Testis (tissue), 3 donors: ENCODE measurements around the gene IL1RAPL2. TPM values are rescaled to one million over a fixed set of nuclear protein-coding genes. Genes with fewer than 3 reads are reported as not detected.

Experiments
- DNase-seq: peaks from one replicate; pipeline ENCODE4 v3.0.0-alpha.2; 2019
- H3K27ac ChIP-seq, 2 donors: fragments of 200-600 bp; sonication (generic); one replicate each; pipeline ENCODE4 v1.5.1; 2019
- H3K27me3 ChIP-seq: fragments of 200-600 bp; sonication (generic); one replicate; pipeline ENCODE4 v1.5.1; 2019
- H3K36me3 ChIP-seq: fragments of 200-600 bp; sonication (generic); one replicate; pipeline ENCODE4 v1.5.1; 2017; ENCODE audit warnings: low read depth; ENCODE audit errors: missing control alignments
- H3K4me1 ChIP-seq: fragments of 200-600 bp; sonication (generic); one replicate; pipeline ENCODE4 v1.5.1; 2019
- H3K4me3 ChIP-seq, 2 donors: fragments of 200-600 bp; sonication (generic); one replicate each; pipeline ENCODE4 v1.5.1; 2017 to 2019
- H3K9me3 ChIP-seq: fragments of 200-600 bp; sonication (generic); one replicate; pipeline ENCODE4 v1.5.1; 2017
- CTCF ChIP-seq, 3 experiments: fragments of 450-650 bp in 2 of 3; fragments of 200-600 bp in 1 of 3; sonication (generic) in 1 of 3; IDR thresholded peaks; one replicate each; pipeline ENCODE4 v1.5.1; 2016 to 2019; ENCODE audit warnings: antibody characterized with exemption in 3 of 3, mild to moderate bottlenecking in 2 of 3, moderate library complexity in 1 of 3
- POLR2A ChIP-seq: fragments of 450-650 bp; IDR thresholded peaks from one replicate; pipeline ENCODE4 v1.6.1; 2017; ENCODE audit warnings: antibody characterized with exemption, mild to moderate bottlenecking, moderate library complexity
- WGBS, 2 donors: methylation state at CpG; one replicate each; pipeline ENCODE4 v1.1.5; 2018; 5-methylcytosine and 5-hydroxymethylcytosine counted together
- intact Hi-C: fragments of 100-400 bp; cut with DNase I; formaldehyde crosslinking; loops from one replicate; pipeline ENCODE4 v1.15.1; 2023; ENCODE audit warnings: low total_unique reads
- polyA plus RNA-seq: library from polyadenylated mRNA; stranded (reverse); fragments of 350-450 nt; fragmentation: Illumina TruSeq; extraction: RNeasy Lipid Tissue Mini Kit (QIAGEN cat#74804); gene quantifications from one replicate; pipeline ENCODE4 v1.2.3, GENCODE V29; 2014; ENCODE audit warnings: low read depth, low replicate concordance; ENCODE audit not compliant: insufficient read depth
- total RNA-seq, 2 donors: library from RNA; depleted of rRNA; stranded (reverse); fragments of >200 nt; gene quantifications; one replicate each; pipeline ENCODE4 v1.2.3, GENCODE V29; 2016

The IL1RAPL2 gene
- total and polyA plus RNA-seq, 3 donors from 2014 or later: 0.47 to 1.3 (median 1.2) TPM

- TF ChIP-seq POLR2A: no peak
- no peak for TF ChIP-seq CTCF (IDR thresholded peaks at IDR 0.05)
- no peak for DNase-seq
- H3K27ac ChIP-seq: no peak overlapping the region
- no peaks in the 10 kb centered on the region for H3K36me3 ChIP-seq
- intact Hi-C loops: no loop called here
- no peaks in the 10 kb centered on the region for H3K4me1 ChIP-seq
- no peak overlapping the region for H3K4me3 ChIP-seq
- H3K27me3 ChIP-seq: no peaks in the 10 kb centered on the region
- no peaks in the 10 kb centered on the region for H3K9me3 ChIP-seq
Measured at GRCh38 chrX:105349476-105349875, 783.5 kb downstream of the IL1RAPL2 start.

- Histone ChIP-seq H3K27ac (no peak overlapping the region), H3K9me3 (no peaks in the 10 kb centered on the region), H3K27me3 (no peaks in the 10 kb centered on the region), H3K4me3 (no peak overlapping the region), H3K4me1 (no peaks in the 10 kb centered on the region), H3K36me3 (no peaks in the 10 kb centered on the region)
- WGBS, 2 donors: 36 to 40% methylated on average over 2 of the region's 2 CpGs
- no peak for TF ChIP-seq CTCF (IDR thresholded peaks at IDR 0.05)
- no peak for TF ChIP-seq POLR2A
- intact Hi-C loops: no loop called here
- DNase-seq: no peak
Measured at GRCh38 chrX:105375816-105376215, 809.8 kb downstream of the IL1RAPL2 start.

- no peaks in the 10 kb centered on the region for H3K4me1 ChIP-seq
- intact Hi-C loops: no loop called here
- DNase-seq: no peak
- no peak overlapping the region for H3K4me3 ChIP-seq
- no peaks in the 10 kb centered on the region for H3K9me3 ChIP-seq
- WGBS, 2 donors: 55 to 67% methylated on average over 1 of the region's 1 CpG
- no peak for TF ChIP-seq CTCF (IDR thresholded peaks at IDR 0.05)
- no peak for TF ChIP-seq POLR2A
- no peaks in the 10 kb centered on the region for H3K36me3 ChIP-seq
- no peak overlapping the region for H3K27ac ChIP-seq
- no peaks in the 10 kb centered on the region for H3K27me3 ChIP-seq
Measured at GRCh38 chrX:105424729-105425128, 858.7 kb downstream of the IL1RAPL2 start.

GRCh38 chrX:105451401-105451800, 885.4 kb downstream of the IL1RAPL2 start:
- intact Hi-C loops: no loop called here
- Histone ChIP-seq H3K27ac (no peak overlapping the region), H3K27me3 (no peaks in the 10 kb centered on the region), H3K36me3 (no peaks in the 10 kb centered on the region), H3K4me3 (no peak overlapping the region), H3K4me1 (no peaks in the 10 kb centered on the region), H3K9me3 (no peaks in the 10 kb centered on the region)
- TF ChIP-seq POLR2A: no peak
- no peak for TF ChIP-seq CTCF (IDR thresholded peaks at IDR 0.05)
- no peak for DNase-seq

GRCh38 chrX:105458846-105459245, 892.8 kb downstream of the IL1RAPL2 start:
- Histone ChIP-seq H3K27ac (no peak overlapping the region), H3K9me3 (no peaks in the 10 kb centered on the region), H3K36me3 (no peaks in the 10 kb centered on the region), H3K4me3 (no peak overlapping the region), H3K27me3 (no peaks in the 10 kb centered on the region), H3K4me1 (no peaks in the 10 kb centered on the region)
- no peak for TF ChIP-seq POLR2A
- TF ChIP-seq CTCF (IDR thresholded peaks at IDR 0.05): no peak
- 58 to 67% methylated on average over 3 of the region's 3 CpGs for WGBS, 2 donors
- intact Hi-C loops: no loop called here
- no peak for DNase-seq
